ENCODE results near the gene NAGK.

The NAGK gene

GRCh38 chr2:71117063-71117462 lies 48.6 kb downstream of the NAGK start:
- DNase-seq, result no peak

GRCh38 chr2:71120195-71120594 lies 51.7 kb downstream of the NAGK start:
- no peak for DNase-seq

GRCh38 chr2:71121479-71121878 lies 53.0 kb downstream of the NAGK start:
- DNase-seq, result no peak

GRCh38 chr2:71122387-71123298 lies 54.2 kb downstream of the NAGK start:
- DNase-seq, result no peak

- no peak for DNase-seq
Observed at GRCh38 chr2:71125506-71126294, 57.3 kb downstream of the NAGK start.

GRCh38 chr2:71126957-71127356 lies 58.5 kb downstream of the NAGK start:
- DNase-seq, result no peak

All from NCI-H2029 treated with DMSO at 0.1 percent for 48 hours (cell line).